ENCODE results near the gene KRTAP4-16. TPM values are rescaled to one million over a fixed set of nuclear protein-coding genes. Genes with fewer than 3 reads are reported as not detected.
"Not testable (repeated sequence)": the region's sequence is repeated elsewhere in the genome, so short reads cannot be mapped to it uniquely, and the experiment has no call there.

The KRTAP4-16 gene
- total RNA-seq: not detected
- polyA plus RNA-seq: not detected

- WGBS: 46% methylated on average over 10 of the region's 10 CpGs
Observed at GRCh38 chr17:41101586-41102259, at the start of gene KRTAP4-16. Gene KRTAP4-16 (minus strand): TSS chr17:41102209. CDS start chr17:41102209, 0 bp downstream.

GRCh38 chr17:41151525-41151924 lies 49.5 kb upstream of the KRTAP4-16 start:
- Histone ChIP-seq H3K27ac (ENCODE audit: low read depth) (no peak overlapping the region), H3K4me3 (ENCODE audit: low read depth, low read length) (no peak overlapping the region), H3K4me1 (ENCODE audit: insufficient read depth) (no peaks in the 10 kb centered on the region), H3K36me3 (ENCODE audit: insufficient read depth) (no peaks in the 10 kb centered on the region)
- 80% methylated on average over 2 of the region's 2 CpGs for WGBS
- no peak for DNase-seq (ENCODE audit: extremely low spot score)

More at GRCh38 chr17:41101586-41102259, at the start of gene KRTAP4-16:
- Histone ChIP-seq H3K4me1 (ENCODE audit: insufficient read depth) (no peaks in the 10 kb centered on the region), H3K4me3 (ENCODE audit: low read depth, low read length) (no peak within 1 kb of the TSS), H3K36me3 (ENCODE audit: insufficient read depth) (no peaks in the 10 kb centered on the region), H3K27ac (ENCODE audit: low read depth) (no peak within 1 kb of the TSS)
- DNase-seq (ENCODE audit: extremely low spot score): no peak

GRCh38 chr17:41150026-41150425 lies 48.0 kb upstream of the KRTAP4-16 start:
- DNase-seq (ENCODE audit: extremely low spot score): no peak
- WGBS: 79% methylated on average over 4 of the region's 4 CpGs
- Histone ChIP-seq H3K4me3 (ENCODE audit: low read depth, low read length) (no peak overlapping the region), H3K27ac (ENCODE audit: low read depth) (no peak overlapping the region), H3K4me1 (ENCODE audit: insufficient read depth) (no peaks in the 10 kb centered on the region), H3K36me3 (ENCODE audit: insufficient read depth) (no peaks in the 10 kb centered on the region)

GRCh38 chr17:41149652-41149985 lies 47.6 kb upstream of the KRTAP4-16 start, which contains the start of gene KRTAP4-5:
Gene KRTAP4-5 (minus strand): TSS chr17:41149825. CDS start chr17:41149767, 58 bp downstream.
- Histone ChIP-seq H3K4me1 (ENCODE audit: insufficient read depth) (no peaks in the 10 kb centered on the region), H3K36me3 (ENCODE audit: insufficient read depth) (no peaks in the 10 kb centered on the region), H3K27ac (ENCODE audit: low read depth) (no peak within 1 kb of the TSS), H3K4me3 (ENCODE audit: low read depth, low read length) (no peak within 1 kb of the TSS)
- WGBS: 64% methylated on average over 2 of the region's 2 CpGs
- no peak for DNase-seq (ENCODE audit: extremely low spot score)

DNA sequence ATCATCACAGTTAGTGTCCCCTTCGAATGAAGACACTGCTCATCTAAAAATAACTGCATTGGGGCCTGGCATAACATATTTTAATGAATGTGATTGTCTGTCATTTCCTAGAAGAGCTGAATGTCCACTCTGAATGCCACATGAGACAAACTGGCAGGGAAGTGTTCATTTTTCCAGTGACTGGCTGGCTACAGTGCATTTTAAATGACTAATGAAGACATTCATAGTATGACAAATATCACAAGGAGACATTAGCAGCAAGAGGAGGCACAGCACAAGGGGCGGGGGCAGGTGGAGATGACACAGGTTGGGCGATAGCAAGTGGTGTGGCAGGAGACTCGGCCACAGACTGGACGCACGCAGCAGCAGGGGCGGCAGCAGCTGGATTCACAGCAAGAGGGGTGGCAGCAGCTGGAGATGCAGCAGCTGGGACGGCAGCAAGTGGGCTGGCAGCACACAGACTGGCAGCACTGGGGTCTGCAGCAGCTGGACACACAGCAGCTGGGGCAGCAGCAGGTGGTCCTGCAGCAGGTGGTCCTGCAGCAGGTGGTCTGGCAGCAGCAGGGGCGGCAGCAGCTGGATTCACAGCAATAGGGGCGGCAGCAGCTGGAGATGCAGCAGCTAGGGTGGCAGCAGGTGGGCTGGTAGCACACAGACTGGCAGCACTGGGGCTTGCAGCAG lies 47.1 kb upstream of the KRTAP4-16 start:
- H3K27ac ChIP-seq (ENCODE audit: low read depth); DNase-seq (ENCODE audit: extremely low spot score); H3K36me3 ChIP-seq (ENCODE audit: insufficient read depth); H3K4me1 ChIP-seq (ENCODE audit: insufficient read depth); H3K4me3 ChIP-seq (ENCODE audit: low read depth, low read length): not testable (repeated sequence)
- WGBS: 77% methylated on average over 10 of the region's 10 CpGs

DNA sequence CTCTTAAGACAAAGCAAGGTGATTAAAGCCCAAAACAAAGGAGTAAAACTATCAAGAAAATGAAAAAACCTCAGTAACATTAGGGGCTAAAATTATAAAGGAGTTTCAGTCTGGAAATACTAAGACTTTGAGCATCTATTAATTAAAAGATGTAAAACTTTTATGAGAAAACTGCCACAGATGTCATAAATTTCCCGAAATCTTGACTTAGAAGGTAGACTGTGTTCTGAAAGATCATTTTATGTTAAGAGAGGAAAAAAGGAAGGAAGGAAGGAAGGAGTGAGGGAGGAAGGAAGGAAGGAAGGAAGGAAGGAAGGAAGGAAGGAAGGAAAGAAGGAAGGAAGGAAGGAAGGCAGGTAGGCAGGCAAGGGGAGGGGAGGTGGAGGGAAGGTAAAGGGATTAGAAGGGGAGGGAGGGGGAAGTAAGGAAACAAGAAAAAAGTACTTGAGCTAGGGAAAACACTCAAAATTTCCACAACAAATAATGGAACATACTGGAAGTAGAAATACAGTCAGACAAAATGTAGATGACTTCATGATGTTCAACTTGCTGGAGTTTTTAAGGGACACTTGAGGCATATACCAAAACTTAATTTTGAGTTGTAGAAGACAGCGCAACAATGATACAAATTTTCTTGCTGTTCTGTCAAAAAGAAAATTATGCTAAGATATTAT lies 45.7 kb upstream of the KRTAP4-16 start:
- H3K36me3 ChIP-seq (ENCODE audit: insufficient read depth): no peaks in the 10 kb centered on the region
- DNase-seq (ENCODE audit: extremely low spot score): no peak
- H3K27ac ChIP-seq (ENCODE audit: low read depth): no peak overlapping the region
- no peaks in the 10 kb centered on the region for H3K4me1 ChIP-seq (ENCODE audit: insufficient read depth)
- 85% methylated on average over 2 of the region's 2 CpGs for WGBS
- no peak overlapping the region for H3K4me3 ChIP-seq (ENCODE audit: low read depth, low read length)

DNA sequence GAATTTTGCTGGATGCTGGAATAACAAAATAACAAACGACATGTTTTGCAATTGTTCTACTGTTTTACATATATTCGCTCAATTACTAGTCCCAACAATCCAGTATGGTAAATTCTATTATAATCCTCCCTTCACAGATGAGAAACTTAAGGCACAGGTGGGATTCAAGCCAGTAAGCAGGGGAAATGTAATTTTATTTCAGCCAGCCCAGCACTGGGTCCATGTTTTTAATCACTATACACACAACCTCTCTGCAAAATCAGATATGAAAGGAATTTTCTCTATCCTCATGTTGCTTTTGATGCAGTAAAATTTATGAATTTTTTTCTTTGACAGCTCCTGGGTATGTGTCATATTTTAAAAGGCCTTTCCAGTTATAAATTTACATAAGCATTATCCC lies 43.3 kb upstream of the KRTAP4-16 start:
- Histone ChIP-seq H3K36me3 (ENCODE audit: insufficient read depth) (no peaks in the 10 kb centered on the region), H3K4me3 (ENCODE audit: low read depth, low read length) (no peak overlapping the region), H3K4me1 (ENCODE audit: insufficient read depth) (no peaks in the 10 kb centered on the region), H3K27ac (ENCODE audit: low read depth) (no peak overlapping the region)
- 84% methylated on average over 2 of the region's 2 CpGs for WGBS
- DNase-seq (ENCODE audit: extremely low spot score): no peak

- no peaks in the 10 kb centered on the region for H3K4me1 ChIP-seq (ENCODE audit: insufficient read depth)
- no peak for DNase-seq (ENCODE audit: extremely low spot score)
- H3K4me3 ChIP-seq (ENCODE audit: low read depth, low read length): no peak overlapping the region
- H3K36me3 ChIP-seq (ENCODE audit: insufficient read depth): no peaks in the 10 kb centered on the region
- no peak overlapping the region for H3K27ac ChIP-seq (ENCODE audit: low read depth)
- 31% methylated on average over 1 of the region's 1 CpG for WGBS
Observed at GRCh38 chr17:41144846-41145245, 42.8 kb upstream of the KRTAP4-16 start.

DNA sequence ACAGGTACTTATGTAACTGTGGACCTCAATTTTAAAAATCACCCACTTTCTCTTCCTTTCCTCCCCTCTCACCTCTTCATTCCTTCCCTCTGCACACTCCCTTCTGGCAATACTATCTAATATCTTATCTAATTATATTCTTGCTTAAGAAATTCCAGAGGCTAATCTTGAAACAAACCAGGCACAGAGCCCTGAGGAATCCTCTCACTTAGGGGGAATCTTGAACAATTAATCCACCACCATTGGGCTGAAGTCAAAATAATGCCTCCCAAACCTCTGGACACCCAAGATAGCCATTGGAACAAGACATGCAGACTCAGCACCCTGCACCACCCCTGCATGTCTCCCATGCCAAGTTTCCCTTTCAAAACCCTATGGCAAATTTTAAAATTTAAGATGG lies 39.4 kb upstream of the KRTAP4-16 start:
- H3K27ac ChIP-seq (ENCODE audit: low read depth): no peak overlapping the region
- no peak for DNase-seq (ENCODE audit: extremely low spot score)
- H3K4me1 ChIP-seq (ENCODE audit: insufficient read depth): no peaks in the 10 kb centered on the region
- no peaks in the 10 kb centered on the region for H3K36me3 ChIP-seq (ENCODE audit: insufficient read depth)
- H3K4me3 ChIP-seq (ENCODE audit: low read depth, low read length): no peak overlapping the region

- Histone ChIP-seq H3K27ac (ENCODE audit: low read depth) (no peak within 1 kb of the TSS), H3K4me3 (ENCODE audit: low read depth, low read length) (no peak within 1 kb of the TSS), H3K36me3 (ENCODE audit: insufficient read depth) (no peaks in the 10 kb centered on the region), H3K4me1 (ENCODE audit: insufficient read depth) (no peaks in the 10 kb centered on the region)
- DNase-seq (ENCODE audit: extremely low spot score): no peak
- 86% methylated on average over 6 of the region's 6 CpGs for WGBS
Observed at GRCh38 chr17:41140360-41141131, 38.5 kb upstream of the KRTAP4-16 start, which contains the start of gene KRTAP4-6. Gene KRTAP4-6 (minus strand): TSS chr17:41140544. CDS start chr17:41140487, 57 bp downstream.

DNA sequence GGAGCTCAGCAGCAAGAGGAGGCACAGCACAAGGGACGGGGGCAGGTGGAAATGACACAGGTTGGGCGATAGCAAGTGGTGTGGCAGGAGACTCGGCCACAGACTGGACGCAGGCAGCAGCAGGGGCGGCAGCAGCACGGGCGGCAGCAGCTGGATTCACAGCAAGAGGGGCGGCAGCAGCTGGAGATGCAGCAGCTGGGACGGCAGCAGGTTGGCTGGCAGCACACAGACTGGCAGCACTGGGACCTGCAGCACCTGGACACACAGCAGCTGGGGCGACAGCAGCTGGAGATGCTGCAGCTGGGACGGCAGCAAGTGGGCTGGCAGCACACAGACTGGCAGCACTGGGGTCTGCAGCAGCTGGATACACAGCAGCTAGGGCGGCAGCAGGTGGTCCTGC lies 37.9 kb upstream of the KRTAP4-16 start:
- DNase-seq (ENCODE audit: extremely low spot score); H3K4me3 ChIP-seq (ENCODE audit: low read depth, low read length); H3K27ac ChIP-seq (ENCODE audit: low read depth); H3K36me3 ChIP-seq (ENCODE audit: insufficient read depth); H3K4me1 ChIP-seq (ENCODE audit: insufficient read depth): not testable (repeated sequence)
- 92% methylated on average over 12 of the region's 12 CpGs for WGBS

- no peak for DNase-seq (ENCODE audit: extremely low spot score)
- H3K4me3 ChIP-seq (ENCODE audit: low read depth, low read length): no peak overlapping the region
- H3K36me3 ChIP-seq (ENCODE audit: insufficient read depth): no peaks in the 10 kb centered on the region
- 23% methylated on average over 2 of the region's 2 CpGs for WGBS
- H3K27ac ChIP-seq (ENCODE audit: low read depth): no peak overlapping the region
- H3K4me1 ChIP-seq (ENCODE audit: insufficient read depth): no peaks in the 10 kb centered on the region
Observed at GRCh38 chr17:41133880-41134735, 32.1 kb upstream of the KRTAP4-16 start.

GRCh38 chr17:41131979-41132378 lies 30.0 kb upstream of the KRTAP4-16 start:
- Histone ChIP-seq H3K36me3 (ENCODE audit: insufficient read depth) (no peaks in the 10 kb centered on the region), H3K4me1 (ENCODE audit: insufficient read depth) (no peaks in the 10 kb centered on the region), H3K27ac (ENCODE audit: low read depth) (no peak overlapping the region), H3K4me3 (ENCODE audit: low read depth, low read length) (no peak overlapping the region)
- WGBS: 83% methylated on average over 3 of the region's 3 CpGs
- DNase-seq (ENCODE audit: extremely low spot score): no peak
